Mesenchymal stem cell (in vitro differentiated cells and primary cell): ENCODE results near the gene ACVR2B.

ENCODE experiments used
- DNase-seq: peaks from one replicate; pipeline ENCODE4 v3.0.0-alpha.2; 2013
- H2AFZ ChIP-seq: one replicate; pipeline ENCODE4 v1.6.1; 2013; ENCODE audit warnings: low read depth, mild to moderate bottlenecking, control low read depth, inconsistent platforms, low read length, moderate library complexity
- H2AK5ac ChIP-seq: 2 replicates; pipeline ENCODE4 v1.6.1; 2013; ENCODE audit warnings: low read length, moderate library complexity, mild to moderate bottlenecking, inconsistent platforms; ENCODE audit not compliant: severe bottlenecking
- H2BK120ac ChIP-seq: one replicate; pipeline ENCODE4 v1.6.1; 2013; ENCODE audit warnings: low read depth, mild to moderate bottlenecking, inconsistent platforms, low read length, moderate library complexity
- H2BK12ac ChIP-seq, 2 experiments: one replicate each; pipeline ENCODE4 v1.6.1; 2013; ENCODE audit warnings: inconsistent platforms in 2 of 2, low read length in 2 of 2, mild to moderate bottlenecking in 2 of 2, moderate library complexity in 2 of 2, control low read depth in 1 of 2
- H2BK15ac ChIP-seq: one replicate; pipeline ENCODE4 v1.6.1; 2013; ENCODE audit warnings: mild to moderate bottlenecking, low read depth, inconsistent platforms; ENCODE audit not compliant: poor library complexity, severe bottlenecking
- H2BK5ac ChIP-seq: 2 replicates; pipeline ENCODE4 v1.6.1; 2013; ENCODE audit warnings: low read depth, mild to moderate bottlenecking, low read length, control low read depth, inconsistent platforms; ENCODE audit not compliant: poor library complexity, severe bottlenecking
- H3K14ac ChIP-seq, 2 experiments: one replicate each; pipeline ENCODE4 v1.6.1; 2013; ENCODE audit warnings: inconsistent platforms in 2 of 2, low read length in 2 of 2, control low read depth in 1 of 2, mild to moderate bottlenecking in 1 of 2, moderate library complexity in 1 of 2
- H3K18ac ChIP-seq, 2 experiments: one replicate each; pipeline ENCODE4 v1.6.1; 2013; ENCODE audit warnings: inconsistent platforms in 2 of 2, low read length in 2 of 2, control low read depth in 1 of 2, low read depth in 1 of 2, mild to moderate bottlenecking in 1 of 2
- H3K23ac ChIP-seq, 2 experiments: one replicate each; pipeline ENCODE4 v1.6.1; 2013; ENCODE audit warnings: inconsistent platforms in 2 of 2, low read length in 2 of 2, mild to moderate bottlenecking in 2 of 2, moderate library complexity in 2 of 2, control low read depth in 1 of 2
- H3K27ac ChIP-seq: 2 replicates; pipeline ENCODE4 v1.5.1; 2013; ENCODE audit warnings: mild to moderate bottlenecking, moderate library complexity, low read length, control low read depth, inconsistent platforms; ENCODE audit not compliant: poor library complexity, severe bottlenecking
- H3K27me3 ChIP-seq, 2 experiments: 2 replicates each; pipeline versions ENCODE4 v1.6.1 to v1.7.0; 2013; ENCODE audit warnings: low read length in 2 of 2, mild to moderate bottlenecking in 2 of 2, moderate library complexity in 2 of 2, control low read depth in 1 of 2, inconsistent platforms in 1 of 2; ENCODE audit not compliant: control insufficient read depth in 1 of 2, insufficient read depth in 1 of 2
- H3K36me3 ChIP-seq, 2 experiments: 2 replicates each; pipeline versions ENCODE4 v1.6.1 to v1.7.0; 2013; ENCODE audit warnings: low read length in 2 of 2, control low read depth in 1 of 2, inconsistent platforms in 1 of 2, low read depth in 1 of 2, mild to moderate bottlenecking in 1 of 2; ENCODE audit not compliant: insufficient read depth in 2 of 2, control insufficient read depth in 1 of 2
- H3K4ac ChIP-seq, 2 experiments: one replicate each; pipeline ENCODE4 v1.6.1; 2013; ENCODE audit warnings: inconsistent platforms in 2 of 2, low read length in 2 of 2, mild to moderate bottlenecking in 2 of 2, moderate library complexity in 2 of 2, control low read depth in 1 of 2, low read depth in 1 of 2
- H3K4me1 ChIP-seq: 2 replicates; pipeline ENCODE4 v1.6.1; 2013; ENCODE audit warnings: low read depth, low read length, control low read depth; ENCODE audit not compliant: control insufficient read depth, insufficient read depth
- H3K4me2 ChIP-seq: 2 replicates; pipeline ENCODE4 v1.6.1; 2013; ENCODE audit warnings: low read length, mild to moderate bottlenecking, inconsistent platforms; ENCODE audit not compliant: poor library complexity, severe bottlenecking
- H3K4me3 ChIP-seq, 2 experiments: 2 replicates each; pipeline versions ENCODE4 v1.5.1 to v1.7.0; 2013; ENCODE audit warnings: low read length in 2 of 2, mild to moderate bottlenecking in 2 of 2, control low read depth in 1 of 2, low read depth in 1 of 2; ENCODE audit not compliant: insufficient read depth in 1 of 2
- H3K79me1 ChIP-seq: replicated peaks from 2 replicates; pipeline ENCODE4 v1.6.1; 2013; ENCODE audit warnings: mild to moderate bottlenecking, control low read depth, low read length, inconsistent platforms; ENCODE audit not compliant: poor library complexity, severe bottlenecking
- H3K9ac ChIP-seq: 2 replicates; pipeline ENCODE4 v1.7.0; 2013; ENCODE audit warnings: mild to moderate bottlenecking, low read length, moderate library complexity
- H3K9me3 ChIP-seq: 2 replicates; pipeline ENCODE4 v1.7.0; 2013; ENCODE audit warnings: mild to moderate bottlenecking, low read length; ENCODE audit not compliant: control insufficient read depth
- H4K8ac ChIP-seq: one replicate; pipeline ENCODE4 v1.6.1; 2013; ENCODE audit warnings: inconsistent platforms, mild to moderate bottlenecking, low read length, moderate library complexity
- H4K91ac ChIP-seq: one replicate; pipeline ENCODE4 v1.6.1; 2013; ENCODE audit warnings: mild to moderate bottlenecking, low read length, inconsistent platforms
- WGBS: methylation state at CpG from one replicate; pipeline ENCODE4 v1.1.7; 2013; ENCODE audit warnings: mixed read lengths; 5-methylcytosine and 5-hydroxymethylcytosine counted together

Gene ACVR2B

DNA sequence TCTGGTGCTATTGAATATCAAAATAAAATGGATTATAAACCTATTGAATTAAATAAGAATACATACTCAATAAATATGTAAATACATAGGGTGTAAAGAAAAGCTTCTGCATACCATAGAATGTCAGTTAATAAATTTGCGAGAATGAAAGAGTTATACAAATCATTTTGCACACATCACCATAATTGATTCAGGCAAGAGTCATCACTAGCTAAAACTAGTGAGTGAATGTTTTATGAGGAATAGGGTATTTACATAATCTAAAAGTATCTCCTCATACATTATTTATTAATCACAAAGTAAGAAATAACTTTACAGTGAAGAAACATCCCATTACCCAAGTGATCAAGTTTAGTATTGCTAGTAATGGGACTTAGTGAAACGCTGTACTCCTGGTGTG is 56.0 kb downstream of the ACVR2B start:
- Histone ChIP-seq H2AFZ (no peak overlapping the region), H2BK12ac (no peak overlapping the region), H3K18ac (no peak overlapping the region), H3K9me3 (no peaks in the 10 kb centered on the region), H3K27me3 (no peaks in the 10 kb centered on the region), H3K4me3 (no peak overlapping the region), H3K27ac (no peak overlapping the region), H3K14ac (no peak overlapping the region), H3K23ac (no peak overlapping the region), H2BK120ac (no peak overlapping the region), H4K8ac (no peak overlapping the region), H3K36me3 (peaks cover 0 to 90% of the 10 kb centered on the region in 2 experiments), H2BK5ac (no peak overlapping the region), H3K4ac (no peak overlapping the region), H4K91ac (no peak overlapping the region), H3K9ac (no peak overlapping the region), H3K4me2 (no peak overlapping the region), H3K79me1 (no peaks in the 10 kb centered on the region), H3K4me1 (no peaks in the 10 kb centered on the region), H2AK5ac (no peak overlapping the region), H2BK15ac (no peak overlapping the region)
- no peak for DNase-seq
- 100% methylated on average over 1 of the region's 2 CpGs for WGBS

DNA sequence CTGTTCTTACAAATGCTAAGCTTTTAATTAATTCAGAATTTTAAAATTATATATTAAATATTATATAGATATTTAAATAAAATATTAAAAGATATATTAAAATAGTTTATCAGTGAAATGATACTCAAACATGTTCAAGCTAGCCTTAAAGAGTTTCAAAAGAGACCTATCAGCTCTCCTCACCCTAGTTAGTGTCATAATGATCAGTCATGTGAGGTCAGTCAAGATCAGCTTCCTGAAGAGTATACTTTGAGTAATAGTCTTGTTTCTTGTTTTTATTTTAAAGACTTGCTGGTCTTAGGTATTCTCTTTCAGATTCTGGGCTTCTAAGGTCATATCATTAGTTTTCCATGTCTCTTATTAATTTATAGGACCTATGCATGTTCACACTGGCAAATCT is 56.9 kb downstream of the ACVR2B start:
- H3K27ac ChIP-seq: no peak overlapping the region
- H3K9me3 ChIP-seq: no peaks in the 10 kb centered on the region
- no peak for DNase-seq
- H3K18ac ChIP-seq: no peak overlapping the region
- no peak overlapping the region for H4K91ac ChIP-seq
- no peaks in the 10 kb centered on the region for H3K4me1 ChIP-seq
- no peak overlapping the region for H2AFZ ChIP-seq
- H2BK12ac ChIP-seq: no peak overlapping the region
- peaks cover 5 to 89% of the 10 kb centered on the region in 2 experiments for H3K36me3 ChIP-seq
- H3K23ac ChIP-seq: no peak overlapping the region
- H3K9ac ChIP-seq: no peak overlapping the region
- H3K4me2 ChIP-seq: no peak overlapping the region
- no peak overlapping the region for H3K14ac ChIP-seq
- no peak overlapping the region for H2BK120ac ChIP-seq
- no peak overlapping the region for H2AK5ac ChIP-seq
- no peak overlapping the region for H2BK5ac ChIP-seq
- peaks cover 2% of the 10 kb centered on the region for H3K79me1 ChIP-seq
- H3K4ac ChIP-seq: no peak overlapping the region
- no peaks in the 10 kb centered on the region for H3K27me3 ChIP-seq
- H4K8ac ChIP-seq: no peak overlapping the region
- no peak overlapping the region for H3K4me3 ChIP-seq
- no peak overlapping the region for H2BK15ac ChIP-seq

GRCh38 chr3:38511546-38511945 is 57.9 kb downstream of the ACVR2B start:
- Histone ChIP-seq H2AK5ac (no peak overlapping the region), H3K9me3 (no peaks in the 10 kb centered on the region), H3K18ac (no peak overlapping the region), H3K4me2 (no peak overlapping the region), H4K8ac (no peak overlapping the region), H3K36me3 (peaks cover 5 to 84% of the 10 kb centered on the region in 2 experiments), H4K91ac (no peak overlapping the region), H2BK120ac (no peak overlapping the region), H3K23ac (no peak overlapping the region), H3K9ac (no peak overlapping the region), H3K27ac (no peak overlapping the region), H3K79me1 (peaks cover 2% of the 10 kb centered on the region), H2AFZ (no peak overlapping the region), H2BK5ac (no peak overlapping the region), H2BK15ac (no peak overlapping the region), H3K14ac (no peak overlapping the region), H3K4ac (no peak overlapping the region), H3K27me3 (no peaks in the 10 kb centered on the region), H3K4me3 (no peak overlapping the region), H3K4me1 (no peaks in the 10 kb centered on the region), H2BK12ac (no peak overlapping the region)
- DNase-seq: no peak
- WGBS: 92% methylated on average over 1 of the region's 3 CpGs

DNA sequence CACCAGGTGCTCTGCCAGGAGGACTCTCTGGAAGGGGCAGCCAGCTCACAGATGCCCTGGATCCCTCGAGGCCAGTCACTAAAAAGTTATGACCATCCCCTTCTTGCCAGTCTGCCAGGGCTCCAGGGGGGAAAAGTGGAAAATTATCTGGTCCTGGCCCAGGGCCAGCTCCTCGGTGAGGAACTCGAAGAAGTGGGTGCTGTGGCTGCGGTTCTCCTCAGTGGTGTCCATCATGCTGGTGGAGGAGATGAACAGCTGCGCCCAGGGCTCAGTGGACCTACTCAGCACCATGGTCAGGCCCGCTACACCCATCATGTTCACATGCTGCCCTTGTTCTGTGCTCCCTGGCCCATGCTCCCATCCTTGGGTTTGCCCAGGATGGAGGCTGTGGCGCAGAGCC is 61.7 kb downstream of the ACVR2B start:
- Histone ChIP-seq H3K23ac (no peak overlapping the region), H3K4me3 (no peak overlapping the region), H2BK15ac (no peak overlapping the region), H3K4ac (no peak overlapping the region), H3K9me3 (no peaks in the 10 kb centered on the region), H3K9ac (no peak overlapping the region), H3K4me1 (no peaks in the 10 kb centered on the region), H2AK5ac (no peak overlapping the region), H2AFZ (no peak overlapping the region), H2BK5ac (no peak overlapping the region), H2BK120ac (no peak overlapping the region), H3K18ac (no peak overlapping the region), H3K36me3 (peaks cover 5 to 74% of the 10 kb centered on the region in 2 experiments), H2BK12ac (no peak overlapping the region), H3K4me2 (no peak overlapping the region), H3K27me3 (no peaks in the 10 kb centered on the region), H3K27ac (no peak overlapping the region), H3K14ac (no peak overlapping the region), H4K8ac (no peak overlapping the region), H3K79me1 (peaks cover 4% of the 10 kb centered on the region), H4K91ac (no peak overlapping the region)
- no peak for DNase-seq
- WGBS: 96% methylated on average over 7 of the region's 7 CpGs
